GM19324 (cell line): ENCODE data around the gene IL25.
"Not testable (repeated sequence)": the region's sequence is repeated elsewhere in the genome, so short reads cannot be mapped to it uniquely, and the experiment has no call there.

Source experiments
- ATAC-seq: cut with Tn5 transposase; IDR thresholded peaks from one replicate; pipeline ENCODE4 v1.9.1; 2021; ENCODE audit warnings: mild to moderate bottlenecking, moderate library complexity; ENCODE audit not compliant: unreplicated experiment, low FRiP score

Gene IL25

DNA sequence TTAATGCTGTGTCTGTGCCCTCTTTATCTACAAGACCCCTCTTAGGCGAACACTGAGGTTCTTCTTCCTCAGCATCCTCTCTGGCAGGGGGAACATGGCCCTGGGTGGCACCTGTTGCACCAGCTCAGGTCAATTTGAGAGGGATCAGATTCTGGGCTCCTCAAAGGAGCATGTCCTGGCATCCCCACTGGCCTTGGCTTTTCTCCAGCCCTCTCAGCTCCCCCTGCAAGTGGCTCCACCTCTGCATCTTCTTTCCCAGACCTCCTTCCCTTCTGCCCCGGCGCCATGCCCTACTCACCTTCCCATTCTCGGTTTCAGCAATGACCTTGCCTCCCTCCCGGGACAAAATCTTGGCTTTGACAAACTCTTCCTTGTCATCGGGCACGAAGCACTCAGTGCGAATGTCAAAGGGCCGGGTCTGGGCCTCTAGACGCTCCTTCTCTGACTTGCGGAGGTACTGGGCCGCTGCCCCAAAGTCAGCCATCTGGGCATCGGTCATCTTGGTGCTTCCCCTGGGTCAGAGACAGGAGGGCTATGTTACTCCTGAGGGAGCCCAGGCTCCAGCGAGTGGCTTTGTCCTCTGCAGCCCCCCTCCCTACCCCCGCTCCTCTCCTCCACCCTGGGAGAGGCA is 34.2 kb downstream of the IL25 start:
- ATAC-seq: no peak

DNA sequence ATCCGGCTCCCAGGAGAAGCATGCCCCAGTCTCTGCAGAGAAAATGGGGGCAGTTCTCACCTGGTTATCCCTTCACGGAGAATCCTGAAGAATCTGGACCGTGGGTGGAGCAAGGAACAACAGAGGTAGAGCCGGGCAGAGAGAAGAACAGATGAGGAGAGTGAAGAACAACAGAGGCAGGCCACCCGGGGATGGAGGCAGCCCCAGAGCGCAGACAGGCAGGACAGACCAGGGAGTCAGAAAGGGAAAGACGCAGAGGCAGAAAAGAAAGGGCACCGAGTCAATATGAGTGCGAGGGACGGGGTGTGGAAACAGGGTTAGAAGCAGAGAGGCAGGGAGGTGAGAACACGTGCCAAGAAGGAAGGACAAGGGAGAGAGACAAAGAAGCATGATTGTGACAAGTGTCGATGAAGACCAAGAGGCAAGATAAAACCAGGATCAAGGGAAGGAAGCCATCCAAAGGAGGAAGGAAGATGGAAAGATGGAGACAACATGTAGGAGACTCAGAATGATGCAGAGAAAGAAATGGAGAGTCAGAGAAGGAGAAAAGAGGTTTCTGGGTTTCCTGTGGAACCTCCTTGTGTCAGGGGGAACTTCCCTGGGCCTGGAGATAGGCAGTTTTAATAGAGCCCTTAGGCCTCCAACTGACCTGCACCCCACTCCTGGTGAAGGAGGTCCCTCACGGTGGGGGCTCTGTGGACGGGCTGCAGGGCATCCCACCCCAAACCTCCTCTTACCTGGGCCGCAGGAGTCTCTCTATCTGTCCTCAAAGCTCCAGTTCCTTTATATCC is 35.1 kb downstream of the IL25 start, which contains the start of gene MYH6:
Gene MYH6 (minus strand): TSS at position 758 of the 791 bp plus-strand sequence. CDS start 1,050 bp downstream, outside the sequence.
- no peak for ATAC-seq

DNA sequence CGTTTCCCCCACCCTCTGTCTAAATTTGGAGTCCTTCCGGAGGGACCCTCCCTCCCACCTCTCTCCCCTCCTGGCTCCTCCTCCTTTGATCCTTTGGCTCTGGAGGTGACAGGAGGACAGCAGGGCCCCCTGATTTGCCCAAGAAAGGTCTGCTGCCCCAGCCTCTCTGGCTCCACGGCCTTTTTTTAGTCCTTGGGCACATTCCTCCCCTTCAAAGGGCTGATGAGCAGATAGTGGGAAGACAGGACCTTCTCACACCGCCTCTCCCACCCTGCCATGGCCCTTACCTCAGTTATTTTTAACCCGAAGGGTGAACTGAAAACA is 35.7 kb downstream of the IL25 start:
- no peak for ATAC-seq

DNA sequence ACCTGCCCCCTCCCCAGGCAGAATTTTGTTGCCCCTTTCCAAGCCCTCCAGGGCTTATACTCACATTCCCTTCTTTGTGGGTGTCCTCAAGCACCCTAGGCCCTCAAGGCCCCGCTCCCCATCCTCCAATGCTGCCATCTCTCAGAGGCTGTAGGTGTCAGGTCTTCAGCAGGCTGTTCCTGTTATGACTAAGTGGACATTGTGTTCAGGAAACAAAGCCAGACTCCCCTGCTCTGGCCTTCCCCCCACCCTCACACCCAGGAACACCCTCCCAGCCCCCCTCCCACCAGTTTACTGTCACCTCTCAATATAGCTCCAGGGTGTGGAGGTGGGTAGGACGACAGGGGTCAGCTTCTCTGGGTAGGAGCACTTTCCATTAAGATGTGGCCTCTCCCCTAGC is 36.9 kb downstream of the IL25 start:
- ATAC-seq: no peak

DNA sequence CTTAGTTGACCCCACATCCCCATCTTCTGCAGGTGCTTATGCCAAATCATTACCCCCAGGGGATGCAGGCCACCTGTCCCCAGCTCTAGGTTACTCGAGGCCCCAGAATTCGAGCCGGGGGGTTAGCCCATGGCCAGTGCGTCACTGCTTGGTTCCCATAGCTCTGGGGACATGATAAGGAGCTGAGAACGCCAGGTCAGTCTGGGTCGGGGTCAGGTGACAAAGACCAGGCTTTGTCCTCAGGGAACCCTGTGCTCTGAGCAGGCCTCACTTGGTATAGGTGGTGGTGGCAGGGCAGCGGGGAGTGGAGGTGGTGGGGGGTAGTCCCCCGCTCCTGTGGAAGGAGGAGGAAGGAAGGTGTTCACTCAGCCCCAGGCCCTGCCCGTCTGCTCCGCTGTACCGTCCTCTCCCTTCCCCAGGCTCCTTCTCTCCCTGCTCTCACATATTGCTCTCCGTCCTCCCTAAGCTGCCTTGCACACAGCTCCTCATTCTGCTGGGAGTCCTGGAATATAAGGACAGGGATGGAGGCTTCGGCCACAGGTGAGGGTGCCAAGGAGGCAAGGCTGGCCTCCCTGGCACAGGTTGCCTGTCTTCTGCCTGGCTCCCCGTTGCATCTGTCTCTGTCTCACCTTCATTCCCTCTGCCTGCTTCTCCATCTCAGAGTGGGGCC is 37.5 kb downstream of the IL25 start:
- ATAC-seq: no peak

DNA sequence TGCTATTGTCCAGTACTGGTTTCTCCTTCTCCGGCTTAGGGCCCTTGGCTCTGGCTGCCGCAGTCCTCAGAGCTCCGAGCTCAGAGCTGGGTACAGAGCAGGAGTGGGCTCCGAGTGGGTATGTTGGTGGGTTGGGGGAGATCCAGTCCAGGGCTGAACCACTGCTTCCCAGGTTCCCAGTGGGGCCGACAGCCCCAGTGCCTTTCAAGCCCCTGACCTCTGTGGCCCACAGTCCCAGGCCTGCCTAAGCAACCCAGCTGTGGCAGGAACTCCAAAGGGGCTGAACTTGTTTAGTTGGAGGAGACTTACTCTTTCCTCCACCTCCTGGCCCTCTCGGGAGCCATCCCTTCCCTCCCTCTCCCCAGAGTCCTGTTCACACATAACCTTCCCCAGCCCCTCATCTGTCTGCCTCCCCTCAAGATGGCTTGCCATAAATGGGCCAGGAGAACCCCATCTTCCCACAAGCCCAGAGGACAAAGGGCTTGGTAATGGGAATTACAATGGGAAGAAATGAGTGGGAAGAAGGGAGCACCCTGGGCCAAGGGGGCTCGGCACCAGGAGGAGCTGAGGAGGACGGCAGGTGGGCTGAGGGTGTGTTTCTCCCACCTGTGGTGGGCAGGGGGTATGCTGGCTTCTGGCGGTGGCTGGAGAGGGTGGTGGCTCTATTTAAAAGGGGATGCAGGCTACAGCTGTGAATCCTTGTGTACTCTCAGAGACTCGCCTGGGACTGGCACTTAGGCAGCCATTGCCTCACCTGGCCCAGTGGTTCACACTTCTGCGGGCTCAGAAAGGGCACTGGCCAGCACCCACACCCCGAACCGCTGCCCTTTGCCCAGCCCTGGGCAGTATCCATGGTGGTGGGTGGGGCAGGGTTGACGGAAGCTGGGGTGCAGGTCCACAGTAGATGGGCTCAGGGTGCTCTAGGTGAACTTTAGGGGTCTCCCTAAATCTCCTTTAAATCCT is 39.2 kb downstream of the IL25 start:
- no peak for ATAC-seq

DNA sequence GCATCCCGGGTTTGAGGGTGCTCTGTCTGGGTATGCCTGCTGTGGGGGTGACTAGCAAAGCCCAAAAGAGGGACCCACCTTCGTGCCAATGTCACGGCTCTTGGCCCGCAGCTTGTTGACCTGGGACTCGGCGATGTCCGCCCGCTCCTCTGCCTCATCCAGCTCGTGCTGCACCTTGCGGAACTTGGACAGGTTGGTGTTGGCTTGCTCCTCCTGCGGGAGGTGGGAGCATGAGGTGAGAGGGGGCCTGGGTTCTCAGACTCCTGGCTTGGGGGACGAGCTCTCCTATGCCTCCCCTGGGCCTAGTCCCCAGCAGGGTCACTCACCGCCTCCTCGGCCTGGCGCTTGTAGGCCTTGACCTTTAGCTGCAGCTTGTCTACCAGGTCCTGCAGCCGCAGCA is 41.1 kb downstream of the IL25 start:
- ATAC-seq: no peak

DNA sequence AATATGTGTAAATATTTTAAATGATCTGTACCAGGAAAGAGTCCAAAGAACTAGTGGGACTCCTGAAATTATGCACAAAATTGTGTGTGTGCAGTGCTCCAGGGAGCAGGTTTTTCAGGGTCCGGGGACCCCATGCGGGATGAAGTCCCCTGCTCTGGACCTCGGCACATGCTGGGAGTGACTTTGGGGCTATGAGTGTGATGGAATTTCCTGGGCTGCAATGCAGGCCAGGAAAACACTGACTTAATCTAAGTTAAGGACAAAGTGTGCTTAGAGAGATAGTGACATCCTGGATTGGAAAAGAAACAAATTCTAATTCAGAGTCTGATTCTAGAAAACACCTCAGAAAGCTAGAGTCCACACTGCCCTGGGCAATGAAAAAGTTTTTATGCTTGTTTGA is 41.6 kb downstream of the IL25 start:
- ATAC-seq: no peak

DNA sequence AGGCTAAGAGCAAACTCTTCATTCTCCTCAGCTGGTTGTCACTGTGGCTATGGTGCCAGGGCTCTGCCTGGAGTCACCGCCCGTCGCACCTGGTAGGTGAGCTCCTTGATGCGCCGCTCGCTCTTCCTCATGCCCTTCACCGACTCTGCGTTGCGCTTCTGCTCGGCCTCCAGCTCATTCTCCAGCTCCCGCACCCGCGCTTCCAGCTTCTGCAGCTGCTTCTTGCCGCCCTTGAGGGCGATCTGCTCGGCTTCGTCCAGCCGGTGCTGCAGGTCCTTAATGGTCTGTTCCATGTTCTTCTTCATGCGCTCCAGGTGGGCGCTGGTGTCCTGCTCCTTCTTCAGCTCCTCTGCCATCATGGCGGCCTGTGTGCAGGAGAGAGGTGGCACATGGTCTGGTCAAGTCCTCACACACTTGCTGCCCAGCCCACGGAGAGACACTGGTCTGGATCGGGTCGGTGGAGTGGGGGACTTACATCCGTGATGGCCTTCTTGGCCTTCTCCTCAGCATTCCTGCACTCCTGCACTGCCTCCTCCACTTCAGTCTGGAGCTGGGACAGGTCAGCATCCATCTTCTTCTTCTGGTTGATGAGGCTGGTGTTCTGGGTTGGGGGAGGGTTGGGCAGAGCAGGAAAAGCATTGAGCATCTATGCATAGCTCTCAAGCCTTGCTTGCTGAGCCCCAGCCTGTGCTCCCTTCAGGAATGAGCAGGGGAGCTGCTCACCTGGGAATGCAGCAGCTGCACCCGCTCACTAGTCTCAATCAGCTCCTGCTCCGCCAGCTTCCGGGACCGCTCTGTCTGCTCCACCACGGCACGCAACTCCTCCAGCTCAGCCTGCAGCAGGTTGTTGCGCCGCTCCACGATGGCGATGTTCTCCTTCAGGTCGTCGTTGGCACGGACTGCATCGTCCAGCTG is 42.6 kb downstream of the IL25 start:
- no peak for ATAC-seq

DNA sequence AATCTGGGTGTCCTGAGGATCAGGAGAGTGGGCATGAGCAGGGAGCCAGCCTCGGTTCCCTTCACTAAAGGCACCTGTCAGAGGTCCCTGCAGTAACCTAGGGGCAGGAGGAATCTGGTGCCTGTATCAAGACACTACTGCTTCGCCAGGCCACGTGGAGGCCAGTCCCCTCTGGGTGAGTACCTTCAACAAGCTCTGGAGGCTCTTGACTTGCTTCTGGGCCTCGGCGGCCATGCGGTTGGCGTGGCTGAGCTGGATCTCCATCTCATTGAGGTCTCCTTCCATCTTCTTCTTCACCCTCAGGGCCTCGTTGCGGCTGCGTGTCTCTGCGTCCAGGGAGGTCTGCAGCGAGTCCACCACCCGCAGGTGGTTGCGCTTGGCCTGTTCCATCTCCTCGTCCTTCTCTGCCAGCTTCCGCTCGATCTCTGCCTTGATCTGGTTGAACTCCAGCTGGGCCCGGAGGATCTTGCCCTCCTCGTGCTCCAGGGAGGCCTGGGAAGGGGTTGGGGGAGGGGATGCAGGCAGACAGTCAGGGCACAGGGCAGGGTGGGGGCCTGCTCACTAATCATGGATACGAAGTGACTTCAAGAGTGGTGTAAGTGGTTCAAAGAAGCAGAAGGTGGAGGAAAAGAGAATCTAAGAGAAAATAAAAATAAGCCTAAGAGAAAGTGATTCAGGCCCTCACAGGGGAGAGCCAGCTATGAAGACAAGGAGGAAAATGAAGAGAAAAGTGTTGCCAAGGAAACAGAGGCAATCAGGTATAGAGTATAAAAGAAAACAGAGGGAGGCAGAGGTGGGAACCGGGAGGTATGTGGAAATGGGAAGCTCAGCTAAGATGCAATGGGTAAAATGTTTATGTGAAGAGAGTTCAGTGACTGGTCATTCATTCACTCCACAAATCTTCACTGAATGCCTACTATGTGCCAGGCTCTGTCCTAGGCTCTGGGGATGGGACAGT is 43.5 kb downstream of the IL25 start:
- no peak for ATAC-seq

DNA sequence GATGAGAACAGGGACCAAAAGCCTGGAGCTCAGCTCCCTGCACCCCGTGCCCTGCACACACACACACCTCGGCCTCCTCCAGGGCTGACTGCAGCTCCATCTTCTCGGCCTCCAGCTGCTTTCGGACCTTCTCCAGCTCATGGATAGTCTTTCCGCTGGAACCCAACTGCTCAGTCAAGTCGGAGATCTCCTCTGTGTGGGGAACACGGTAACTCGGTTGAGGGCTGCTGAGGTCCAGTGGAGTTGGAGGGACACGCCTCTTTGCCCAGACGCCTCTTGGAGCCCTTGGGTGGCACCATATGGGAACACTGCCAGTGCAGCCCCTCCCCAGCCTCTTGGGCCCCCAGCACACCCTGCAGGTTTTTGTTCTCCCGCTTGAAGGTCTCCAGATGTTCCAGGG is 44.2 kb downstream of the IL25 start:
- ATAC-seq: no peak

DNA sequence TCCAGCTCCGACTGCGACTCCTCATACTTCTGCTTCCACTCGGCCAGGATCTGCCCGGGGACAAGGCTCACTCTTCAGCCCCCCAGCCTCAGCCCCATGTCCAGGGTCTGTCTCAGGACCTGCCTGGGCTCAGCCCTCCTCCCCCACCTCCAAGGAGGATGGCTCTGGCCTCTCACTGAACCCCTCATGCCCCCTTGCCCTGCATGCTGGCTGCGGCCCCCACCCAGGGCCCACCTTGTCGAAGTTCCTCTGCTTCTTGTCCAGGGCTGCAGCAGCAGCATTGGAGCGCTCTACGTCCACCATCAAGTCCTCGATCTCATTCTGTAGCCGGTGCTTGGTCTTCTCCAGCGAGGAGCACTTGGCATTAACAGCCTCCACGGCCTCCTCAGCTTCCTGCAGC is 44.7 kb downstream of the IL25 start:
- ATAC-seq: not testable (repeated sequence)

DNA sequence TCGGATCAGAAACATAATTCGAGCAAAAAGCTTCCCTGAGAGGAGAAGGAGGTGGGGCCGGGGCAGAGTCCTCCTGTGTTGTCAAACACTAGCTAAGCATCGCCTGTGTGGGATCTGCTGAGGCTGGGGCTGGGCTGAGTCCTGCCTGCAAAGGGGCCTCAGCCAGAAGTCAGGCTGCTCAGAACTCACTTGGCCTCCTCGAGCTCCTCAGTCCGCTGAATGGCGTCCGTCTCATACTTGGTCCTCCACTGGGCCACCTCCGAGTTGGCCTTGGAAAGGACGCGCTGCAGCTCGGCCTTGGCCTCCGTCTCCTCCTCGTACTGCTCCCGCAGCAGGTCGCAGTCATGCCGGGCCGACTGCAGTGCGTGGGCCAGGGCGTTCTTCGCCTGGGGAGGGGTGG is 45.4 kb downstream of the IL25 start:
- ATAC-seq: no peak

DNA sequence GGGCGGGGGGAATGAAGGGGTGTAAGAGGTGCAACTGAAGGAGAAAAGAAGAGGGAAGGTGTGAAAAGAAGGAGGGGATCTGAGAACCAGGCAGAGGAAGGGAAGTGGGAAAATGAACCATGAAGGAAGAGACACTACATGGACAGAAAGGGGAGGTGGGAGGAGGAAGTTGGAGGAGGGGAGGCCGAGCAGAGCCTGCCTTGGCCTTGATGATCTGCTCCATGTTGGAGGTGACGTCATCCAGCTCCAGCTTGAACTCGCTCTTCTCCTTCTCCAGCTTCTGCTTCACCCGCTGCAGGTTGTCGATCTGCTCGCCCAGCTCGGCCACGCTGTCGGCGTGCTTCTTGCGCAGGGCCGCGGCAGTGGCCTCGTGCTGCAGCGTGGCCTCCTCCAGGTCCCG is 47.0 kb downstream of the IL25 start:
- ATAC-seq: not testable (repeated sequence)

DNA sequence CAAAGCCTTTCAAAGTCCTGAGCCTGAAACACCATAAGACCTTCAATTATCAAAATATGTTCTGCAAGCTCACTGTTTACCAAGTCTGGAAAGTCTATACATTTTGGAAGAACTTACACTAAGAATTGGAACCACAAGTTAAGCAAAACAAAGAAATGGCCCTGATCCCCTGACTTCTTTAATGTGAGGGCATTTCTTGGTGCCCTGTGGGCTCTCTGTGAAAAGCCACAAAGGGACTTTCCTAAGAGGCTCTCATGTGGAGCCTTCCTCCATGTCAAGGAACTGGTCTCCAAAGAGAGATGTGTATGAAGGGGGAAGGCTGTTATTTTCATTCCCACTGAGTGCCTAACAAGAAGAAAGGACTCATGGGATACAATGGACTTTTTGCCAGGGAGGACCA is 49.0 kb downstream of the IL25 start:
- ATAC-seq: no peak

DNA sequence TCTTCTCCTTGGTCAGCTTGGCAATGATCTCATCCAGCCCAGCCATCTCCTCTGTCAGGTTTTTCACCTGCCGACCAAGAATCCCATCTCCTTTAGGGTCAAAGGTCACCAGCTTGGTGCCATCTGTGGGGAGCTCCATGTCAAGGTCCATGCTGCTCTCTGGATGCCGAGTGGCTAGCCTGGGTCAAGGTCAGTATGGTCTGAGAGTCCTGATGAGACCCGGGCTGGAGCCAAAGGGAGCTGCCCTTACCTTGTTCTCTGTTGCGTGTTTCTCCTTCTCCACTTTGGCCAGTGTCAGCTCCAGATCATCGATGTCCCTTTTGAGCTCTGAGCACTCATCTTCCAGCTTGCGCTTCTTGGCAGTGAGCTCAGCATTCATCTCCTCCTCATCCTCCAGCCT is 51.0 kb downstream of the IL25 start:
- ATAC-seq: no peak

DNA sequence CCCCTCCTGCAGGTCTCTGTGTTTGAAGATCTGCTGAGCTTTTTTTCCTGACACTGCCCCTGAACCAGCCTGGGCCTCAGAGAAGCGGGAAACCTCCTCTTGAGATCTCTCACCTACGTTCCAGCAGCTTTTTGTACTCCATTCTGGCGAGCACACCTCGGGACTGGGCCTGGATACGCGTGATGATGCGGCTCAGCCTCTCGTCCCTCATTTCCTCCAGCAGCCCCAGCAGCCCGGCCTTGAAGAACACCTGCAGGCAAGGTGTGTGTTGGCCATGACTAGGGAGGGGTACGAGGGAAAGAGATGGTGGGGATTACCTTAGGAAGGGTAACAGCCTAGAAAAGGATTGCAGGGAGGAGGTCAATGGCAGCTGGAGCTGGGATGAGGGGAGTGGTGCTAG is 52.6 kb downstream of the IL25 start:
- no peak for ATAC-seq

DNA sequence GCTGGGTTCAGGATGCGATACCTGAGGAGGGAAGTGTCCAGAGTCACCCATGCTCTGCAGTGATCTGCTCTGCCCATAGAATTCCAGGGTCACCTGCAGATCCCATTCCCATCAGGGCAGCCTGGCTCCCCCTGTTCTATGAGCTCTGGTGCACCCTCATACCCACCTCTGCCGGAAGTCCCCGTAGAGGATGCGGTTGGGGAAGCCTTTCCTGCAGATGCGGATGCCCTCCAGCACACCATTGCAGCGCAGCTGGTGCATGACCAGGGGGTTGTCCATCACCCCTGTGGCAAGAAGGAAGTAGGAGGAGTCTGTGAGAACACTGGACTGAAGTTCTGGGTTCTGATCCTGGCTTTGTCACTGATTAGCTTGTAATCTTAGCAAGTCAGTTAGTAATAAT is 53.2 kb downstream of the IL25 start:
- ATAC-seq: not testable (repeated sequence)
